Right lobe of liver (tissue), 6 donors: ENCODE results near the gene PTPRN2. TPM values are rescaled to one million over a fixed set of nuclear protein-coding genes. Genes with fewer than 3 reads are reported as not detected.

Experiments
- ATAC-seq, 4 donors: fragments of 200-7000 bp; cut with Tn5 transposase; one replicate each; pipeline ENCODE4 v1.9.1; 2020; ENCODE audit warnings: mild to moderate bottlenecking in 4 of 4, moderate library complexity in 4 of 4
- DNase-seq, 3 donors: peaks; one replicate each; pipeline ENCODE4 v3.0.0-alpha.2; 2020
- H3K27ac ChIP-seq, 3 donors: fragments of 200-600 bp; one replicate each; pipeline ENCODE4 v1.8.0; 2022
- H3K27me3 ChIP-seq, 2 donors: fragments of 200-600 bp; one replicate each; pipeline ENCODE4 v1.8.0; 2022
- H3K36me3 ChIP-seq, 4 donors: fragments of 200-600 bp; sonication (generic) in 1 of 4; one replicate each; pipeline versions ENCODE4 v1.5.1 to v1.8.0; 2017 to 2022; ENCODE audit warnings: control low read depth in 1 of 4
- H3K4me1 ChIP-seq, 4 donors: fragments of 200-600 bp; sonication (generic) in 1 of 4; one replicate each; pipeline versions ENCODE4 v1.5.1 to v1.8.0; 2017 to 2022; ENCODE audit warnings: control low read depth in 1 of 4
- H3K4me3 ChIP-seq, 3 donors: fragments of 200-600 bp; one replicate each; pipeline ENCODE4 v1.8.0; 2022
- H3K9me3 ChIP-seq, 4 donors: fragments of 200-600 bp; sonication (generic) in 1 of 4; one replicate each; pipeline versions ENCODE4 v1.5.1 to v1.8.0; 2017 to 2022; ENCODE audit warnings: control low read depth in 1 of 4
- POLR2A ChIP-seq: fragments of 450-650 bp; IDR thresholded peaks from one replicate; pipeline ENCODE4 v1.6.1; 2017; ENCODE audit warnings: antibody characterized with exemption, mild to moderate bottlenecking
- WGBS: methylation state at CpG from one replicate; pipeline ENCODE4 v1.1.6; 2018; ENCODE audit warnings: low coverage, low lambda C conversion rate; ENCODE audit not compliant: insufficient coverage; ENCODE audit errors: missing lambda C conversion rate; 5-methylcytosine and 5-hydroxymethylcytosine counted together
- intact Hi-C, 2 donors: fragments of 100-400 bp; cut with DNase I; formaldehyde crosslinking; loops; one replicate each; pipeline versions ENCODE4 v1.11.2 to v1.14.1; 2022
- total RNA-seq, 6 experiments: library from RNA; depleted of rRNA in 2 of 6; stranded (reverse); fragments of >200 nt in 2 of 6; fragmentation: NEBNext Ultra II Directional in 3 of 6; extraction: Animal tissue kit (Norgen Biotek cat#: 25700) in 3 of 6; gene quantifications; one replicate each; pipeline versions ENCODE4 v1.1.0 to v1.2.4, GENCODE V29; 2016 to 2023
- TF ChIP-seq, protein P1 (sequence below), 4 donors: fragments of 200-600 bp in 3 of 4; fragments of 450-650 bp in 1 of 4; IDR thresholded peaks; one replicate each; pipeline versions ENCODE4 v1.5.1 to v1.8.0; 2016 to 2022; ENCODE audit warnings: antibody characterized with exemption in 4 of 4, mild to moderate bottlenecking in 2 of 4
- donor health status: DM: no; HTN: yes; CAD: no.
- donor health status: DM: no; HTN: no; CAD: no.
- donor health status: DM: no; HTN: no; CAD: no.
- donor health status: DM: no; HTN: yes; CAD: no.
- donor health status: DM: no; HTN: yes; CAD: no.

The PTPRN2 gene
- total RNA-seq, 6 experiments from 2014 or later = 0.15 to 0.87 (median 0.67) TPM

DNA sequence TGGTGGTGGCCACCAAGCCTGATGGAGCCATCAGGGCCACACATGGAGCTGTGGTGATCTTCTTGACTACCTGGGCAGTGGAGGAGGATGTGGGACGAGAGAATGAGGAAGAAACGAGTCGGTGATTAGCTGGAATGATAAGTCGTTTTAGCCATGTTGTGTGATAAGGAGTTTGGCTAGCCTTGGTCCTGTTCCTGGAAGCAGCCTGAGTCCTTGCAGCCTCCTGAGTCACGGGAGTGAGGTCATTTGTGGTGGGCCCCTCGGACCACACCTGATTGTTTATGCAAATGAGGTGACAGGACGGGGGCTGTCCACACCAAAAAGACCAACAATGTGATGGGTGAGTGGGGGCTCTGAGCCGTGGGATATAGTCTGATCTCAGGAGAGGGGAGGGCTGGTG lies 554.4 kb downstream of the PTPRN2 start:
- intact Hi-C loops = no loop called here
- WGBS = 64% methylated on average over 4 of the region's 8 CpGs
- Histone ChIP-seq H3K36me3 (no peaks in the 10 kb centered on the region), H3K4me1 (no peaks in the 10 kb centered on the region), H3K27ac (no peak overlapping the region), H3K4me3 (no peak overlapping the region), H3K9me3 (no peaks in the 10 kb centered on the region), H3K27me3 (no peaks in the 10 kb centered on the region)
- ATAC-seq (no peak), DNase-seq (no peak)
- no peak for TF ChIP-seq POLR2A
- TF ChIP-seq, protein P1, sequence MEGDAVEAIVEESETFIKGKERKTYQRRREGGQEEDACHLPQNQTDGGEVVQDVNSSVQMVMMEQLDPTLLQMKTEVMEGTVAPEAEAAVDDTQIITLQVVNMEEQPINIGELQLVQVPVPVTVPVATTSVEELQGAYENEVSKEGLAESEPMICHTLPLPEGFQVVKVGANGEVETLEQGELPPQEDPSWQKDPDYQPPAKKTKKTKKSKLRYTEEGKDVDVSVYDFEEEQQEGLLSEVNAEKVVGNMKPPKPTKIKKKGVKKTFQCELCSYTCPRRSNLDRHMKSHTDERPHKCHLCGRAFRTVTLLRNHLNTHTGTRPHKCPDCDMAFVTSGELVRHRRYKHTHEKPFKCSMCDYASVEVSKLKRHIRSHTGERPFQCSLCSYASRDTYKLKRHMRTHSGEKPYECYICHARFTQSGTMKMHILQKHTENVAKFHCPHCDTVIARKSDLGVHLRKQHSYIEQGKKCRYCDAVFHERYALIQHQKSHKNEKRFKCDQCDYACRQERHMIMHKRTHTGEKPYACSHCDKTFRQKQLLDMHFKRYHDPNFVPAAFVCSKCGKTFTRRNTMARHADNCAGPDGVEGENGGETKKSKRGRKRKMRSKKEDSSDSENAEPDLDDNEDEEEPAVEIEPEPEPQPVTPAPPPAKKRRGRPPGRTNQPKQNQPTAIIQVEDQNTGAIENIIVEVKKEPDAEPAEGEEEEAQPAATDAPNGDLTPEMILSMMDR (IDR thresholded peaks at IDR 0.05) = no peak

DNA sequence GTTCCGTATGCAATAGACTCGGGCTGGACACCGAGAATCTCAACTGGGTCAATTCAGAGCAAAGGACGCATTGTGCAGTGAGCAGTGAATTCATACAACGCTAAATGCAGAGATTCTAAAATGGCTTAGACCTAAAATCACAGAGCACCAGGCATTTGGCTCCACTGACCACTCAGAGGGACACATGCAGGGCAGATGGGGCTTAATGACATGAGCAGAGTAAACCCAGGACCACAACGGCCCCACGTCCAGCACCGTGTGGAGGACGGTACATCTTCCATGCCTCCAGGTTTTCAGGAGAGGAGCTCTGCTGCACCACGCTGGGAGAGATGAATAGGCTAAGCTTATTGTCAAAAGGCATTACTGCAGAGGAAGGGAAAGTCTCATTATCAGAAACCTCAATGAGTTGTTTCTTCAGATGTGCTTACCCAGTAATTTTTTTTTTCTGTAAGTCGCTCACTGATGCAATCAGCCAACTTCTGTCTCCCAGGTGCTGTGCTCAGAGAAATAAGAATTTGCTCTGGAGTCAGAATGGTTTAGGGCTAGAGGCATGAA lies 555.0 kb downstream of the PTPRN2 start:
- Histone ChIP-seq H3K9me3 (no peaks in the 10 kb centered on the region), H3K4me1 (no peaks in the 10 kb centered on the region), H3K36me3 (no peaks in the 10 kb centered on the region), H3K27me3 (no peaks in the 10 kb centered on the region), H3K27ac (no peak overlapping the region), H3K4me3 (no peak overlapping the region)
- WGBS = 75% methylated on average over 7 of the region's 11 CpGs
- ATAC-seq (no peak), DNase-seq (no peak)
- intact Hi-C loops = no loop called here
- no peak for TF ChIP-seq POLR2A
- TF ChIP-seq, protein P1 (IDR thresholded peaks at IDR 0.05) = no peak

DNA sequence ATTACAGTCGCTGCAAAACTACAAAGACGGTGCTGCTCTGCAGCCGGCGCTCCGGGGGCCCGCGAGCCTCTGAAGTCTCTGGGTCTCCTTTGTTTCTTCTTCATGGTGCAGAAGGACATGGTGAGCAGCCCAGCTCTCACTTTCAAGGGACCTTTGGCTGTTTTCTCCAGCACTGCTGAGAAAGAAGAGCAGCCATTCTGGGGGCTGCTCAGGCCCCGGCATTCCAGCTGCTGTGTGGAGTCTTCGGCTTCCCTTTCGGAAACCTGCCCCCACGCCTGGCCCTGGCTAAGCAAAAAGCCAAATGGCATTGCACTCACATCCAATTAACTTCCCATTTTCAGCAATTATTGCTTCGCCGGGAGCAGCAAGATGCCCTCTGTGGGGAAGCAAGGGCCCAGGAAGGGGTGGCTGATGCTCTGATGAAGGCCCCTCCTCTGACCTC lies 555.7 kb downstream of the PTPRN2 start:
- H3K9me3 ChIP-seq = no peaks in the 10 kb centered on the region
- H3K27ac ChIP-seq = no peak overlapping the region
- intact Hi-C loops = no loop called here
- WGBS = 54% methylated on average over 11 of the region's 13 CpGs
- DNase-seq (no peak), ATAC-seq (no peak)
- no peak overlapping the region for H3K4me3 ChIP-seq
- no peaks in the 10 kb centered on the region for H3K36me3 ChIP-seq
- TF ChIP-seq, protein P1 (IDR thresholded peaks at IDR 0.05) = no peak
- no peak for TF ChIP-seq POLR2A
- H3K27me3 ChIP-seq = no peaks in the 10 kb centered on the region
- no peaks in the 10 kb centered on the region for H3K4me1 ChIP-seq

DNA sequence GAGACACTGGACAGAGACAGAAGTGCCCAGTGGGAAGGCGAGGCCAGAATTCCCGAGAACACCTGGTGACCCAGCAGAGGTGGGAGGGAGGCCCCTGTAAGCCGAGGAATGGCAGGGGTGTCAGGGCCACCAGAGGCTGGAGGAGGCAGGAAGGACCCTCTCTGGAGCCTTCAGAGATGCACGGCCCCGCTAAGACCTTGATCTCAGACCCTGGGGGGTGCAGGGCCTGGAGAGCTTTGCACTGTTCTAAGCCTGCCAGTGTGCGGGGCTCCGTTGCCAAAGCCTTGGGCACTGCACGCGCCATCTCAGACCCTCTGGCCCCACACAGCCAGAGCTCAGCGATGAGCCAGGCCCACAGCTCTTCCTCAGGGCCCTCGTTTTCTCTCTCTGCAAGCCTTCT lies 557.1 kb downstream of the PTPRN2 start:
- Histone ChIP-seq H3K27ac (no peak overlapping the region), H3K27me3 (no peaks in the 10 kb centered on the region), H3K4me3 (no peak overlapping the region), H3K9me3 (no peaks in the 10 kb centered on the region), H3K36me3 (no peaks in the 10 kb centered on the region), H3K4me1 (no peaks in the 10 kb centered on the region)
- intact Hi-C loops = no loop called here
- 45% methylated on average over 2 of the region's 11 CpGs for WGBS
- DNase-seq = no peak
- TF ChIP-seq, protein P1 (IDR thresholded peaks at IDR 0.05) = no peak
- no peak for TF ChIP-seq POLR2A
- ATAC-seq = no peak

DNA sequence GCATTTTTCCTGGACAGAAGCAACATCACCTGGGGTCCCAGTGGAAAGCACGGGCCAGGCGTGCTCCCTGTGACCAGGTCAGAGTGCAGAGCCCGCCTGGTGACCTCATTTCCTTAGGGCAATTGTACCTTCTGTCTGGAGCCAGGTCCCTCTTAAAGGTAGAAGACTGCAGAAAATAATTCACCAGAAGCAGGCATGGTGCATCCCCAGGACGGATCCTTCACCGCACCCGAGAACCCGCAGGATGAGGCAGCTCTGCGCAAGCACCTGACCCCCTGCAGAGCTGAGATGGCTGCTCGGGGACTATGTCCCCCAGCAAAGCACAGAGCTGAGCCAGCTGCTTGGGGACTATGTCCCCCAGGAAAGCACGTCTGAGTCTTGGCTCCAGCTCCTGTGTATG lies 557.6 kb downstream of the PTPRN2 start:
- intact Hi-C loops = no loop called here
- Histone ChIP-seq H3K27ac (no peak overlapping the region), H3K9me3 (no peaks in the 10 kb centered on the region), H3K36me3 (no peaks in the 10 kb centered on the region), H3K4me1 (no peaks in the 10 kb centered on the region), H3K4me3 (no peak overlapping the region), H3K27me3 (no peaks in the 10 kb centered on the region)
- ATAC-seq (no peak), DNase-seq (no peak)
- 45% methylated on average over 3 of the region's 10 CpGs for whole genome bisulfite sequencing
- TF ChIP-seq, protein P1 (IDR thresholded peaks at IDR 0.05) = no peak
- no peak for TF ChIP-seq POLR2A
